Panc1 (cell line): ENCODE measurements around the gene SPINK13. TPM values are rescaled to one million over a fixed set of nuclear protein-coding genes. Genes with fewer than 3 reads are reported as not detected.
A peak's percentile ranks its signal among the peaks of the same experiment; 100 is the strongest.

ENCODE experiments used
- ATAC-seq: fragments of 200-7000 bp; cut with Tn5 transposase; 2 replicates; pipeline ENCODE4 v1.9.1; 2020; ENCODE audit warnings: mild to moderate bottlenecking, moderate library complexity
- Bru-seq: library from RNA; stranded (reverse); fragments of 400-500 nt; gene quantifications from one replicate; lab custom pipeline; 2021; lab: Mats Ljungman, UMichigan
- BruChase-seq, 2 experiments: library from RNA; stranded (reverse); fragments of 400-500 nt; gene quantifications; one replicate each; lab custom pipeline; 2021; lab: Mats Ljungman, UMichigan
- BruUV-seq: library from RNA; stranded (reverse); fragments of 400-500 nt; replicated peaks from 2 replicates; lab custom pipeline; 2021; lab: Mats Ljungman, UMichigan
- CTCF ChIA-PET: fragments of 300-600 bp; sonication (Branson Sonifier 250); formaldehyde crosslinking; loops from one replicate; lab custom pipeline; 2022; ENCODE audit warnings: antibody characterized with exemption; lab: Charles Lee
- POLR2A ChIA-PET: fragments of 300-600 bp; sonication (Branson Sonifier 250); formaldehyde crosslinking; loops from one replicate; lab custom pipeline; 2022; ENCODE audit warnings: antibody characterized with exemption; lab: Charles Lee
- DNase-seq: peaks from one replicate; pipeline ENCODE4 v3.0.0-alpha.2; 2010; ENCODE audit warnings: low read depth, low spot score
- H3K27ac ChIP-seq: 2 replicates; pipeline ENCODE4 v1.5.1; 2011; ENCODE audit warnings: mild to moderate bottlenecking, low read length, inconsistent platforms
- H3K27me3 ChIP-seq: fragments of 200-500 bp; sonication (Bioruptor generic); 2 replicates; pipeline ENCODE4 v1.6.0; 2014; ENCODE audit warnings: low read length, inconsistent platforms; ENCODE audit not compliant: control insufficient read depth, insufficient read depth
- H3K36me3 ChIP-seq: fragments of 200-500 bp; sonication (Bioruptor generic); 2 replicates; pipeline ENCODE4 v1.5.1; 2014; ENCODE audit warnings: inconsistent platforms, mild to moderate bottlenecking, low read length, moderate library complexity; ENCODE audit not compliant: control insufficient read depth, insufficient read depth
- H3K4me1 ChIP-seq: 2 replicates; pipeline ENCODE4 v1.5.1; 2011; ENCODE audit warnings: inconsistent platforms, mild to moderate bottlenecking, low read length, moderate library complexity; ENCODE audit not compliant: control insufficient read depth, insufficient read depth
- H3K4me3 ChIP-seq, 2 experiments: 2 replicates each; pipeline ENCODE4 v1.5.1; 2011 to 2012; ENCODE audit warnings: low read depth in 2 of 2, low read length in 2 of 2, mild to moderate bottlenecking in 2 of 2, inconsistent platforms in 1 of 2, moderate library complexity in 1 of 2
- H3K9me3 ChIP-seq: fragments of 200-500 bp; sonication (Bioruptor generic); 2 replicates; pipeline ENCODE4 v1.5.1; 2014; ENCODE audit warnings: low read depth, mild to moderate bottlenecking, inconsistent platforms, low read length, moderate library complexity; ENCODE audit not compliant: control insufficient read depth, insufficient read depth
- POLR2AphosphoS5 ChIP-seq: IDR thresholded peaks from 2 replicates; pipeline ENCODE4 v1.6.1; 2012; ENCODE audit warnings: mild to moderate bottlenecking, low read depth, low read length, moderate library complexity
- SIN3A ChIP-seq: IDR thresholded peaks from 2 replicates; pipeline ENCODE4 v1.6.1; 2012; ENCODE audit warnings: low read depth, mild to moderate bottlenecking, low read length, moderate library complexity, borderline replicate concordance; ENCODE audit not compliant: insufficient read depth
- TCF7L2 ChIP-seq: IDR thresholded peaks from 2 replicates; pipeline ENCODE4 v1.6.1; 2011; ENCODE audit warnings: mild to moderate bottlenecking, low read depth, low read length, inconsistent platforms
- in situ Hi-C: cut with HindIII; loops from 2 replicates; pipeline ENCODE4 v1.10.0; 2016; ENCODE audit warnings: low sequenced_read_pairs, low pct_unique_long_range_greater_than_20kb
- intact Hi-C: fragments of 100-400 bp; cut with micrococcal nuclease; formaldehyde crosslinking; loops from one replicate; pipeline ENCODE4 v1.10.0; 2022; ENCODE audit not compliant: unreplicated experiment
- long read RNA-seq: library from polyadenylated mRNA; unstranded; transcript quantifications from one replicate; pipeline ENCODE4 v2.0.0, GENCODE V29; 2021; ENCODE audit not compliant: unreplicated experiment
- polyA plus RNA-seq: library from polyadenylated mRNA; unstranded; fragments of >200 nt; gene quantifications from one replicate; pipeline ENCODE4 v1.2.1, GENCODE V29; 2012; ENCODE audit warnings: missing spikeins; ENCODE audit not compliant: insufficient read length
- total RNA-seq: library from RNA; stranded (reverse); gene quantifications from one replicate; pipeline ENCODE4 v1.2.1, GENCODE V29; 2021; ENCODE audit not compliant: unreplicated experiment
- TF ChIP-seq, protein P1 (sequence below), 2 experiments: IDR thresholded peaks; 2 replicates each; pipeline ENCODE4 v1.6.1; 2011 to 2012; ENCODE audit warnings: low read depth in 2 of 2, control low read depth in 1 of 2, low read length in 1 of 2, mild to moderate bottlenecking in 1 of 2, moderate library complexity in 1 of 2; ENCODE audit not compliant: insufficient read depth in 1 of 2
- TF ChIP-seq, protein P2 (sequence below): fragments of 450-650 bp; IDR thresholded peaks from 2 replicates; pipeline ENCODE4 v1.5.1; 2017; ENCODE audit warnings: mild to moderate bottlenecking

Gene SPINK13, protein sequence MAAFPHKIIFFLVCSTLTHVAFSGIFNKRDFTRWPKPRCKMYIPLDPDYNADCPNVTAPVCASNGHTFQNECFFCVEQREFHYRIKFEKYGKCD
- total RNA-seq = not detected
- not detected for polyA plus RNA-seq
- not detected for Bru-seq, nascent RNA
- percentile 5 among the genes with signal in this experiment for BruChase-seq, experiment 1, labeled RNA remaining after a 2-hour chase
- percentile 5 among the genes with signal in this experiment for BruChase-seq, experiment 2, labeled RNA remaining after a 6-hour chase
- long read RNA-seq = 0 reads

DNA sequence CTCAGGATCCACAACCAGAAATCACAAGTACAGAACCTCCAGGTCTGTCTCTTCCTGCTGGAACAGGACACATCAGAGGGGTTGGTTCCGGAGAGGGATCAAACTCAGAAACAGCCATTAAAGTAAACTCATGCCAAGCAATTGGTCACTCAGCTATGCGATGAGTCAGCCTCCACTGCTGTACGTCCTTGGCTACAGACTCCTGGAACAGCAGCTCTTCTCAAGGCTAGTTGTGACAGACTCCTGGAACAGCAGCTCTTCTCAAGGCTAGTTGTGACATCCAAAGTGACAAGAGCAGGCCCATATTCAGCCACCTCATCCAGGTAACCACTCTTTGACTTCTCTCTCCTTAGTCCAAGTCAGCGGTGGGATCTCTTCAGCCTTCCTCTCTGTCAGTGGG, at the start of gene SPINK13:
SPINK13 (plus strand) TSS at position 229 of the 400 bp plus-strand sequence. CDS start 1,279 bp downstream, outside the sequence.
- Histone ChIP-seq H3K4me1 (no peaks in the 10 kb centered on the region), H3K9me3 (no peaks in the 10 kb centered on the region), H3K36me3 (no peaks in the 10 kb centered on the region), H3K27ac (no peak within 1 kb of the TSS), H3K4me3 (no peak within 1 kb of the TSS), H3K27me3 (no peaks in the 10 kb centered on the region)
- ATAC-seq (no peak), DNase-seq (no peak)
- ChIA-PET POLR2A (no interaction called here), CTCF (no interaction called here)
- no peak for TF ChIP-seq POLR2AphosphoS5
- TF ChIP-seq TCF7L2 = no peak
- TF ChIP-seq, protein P1, sequence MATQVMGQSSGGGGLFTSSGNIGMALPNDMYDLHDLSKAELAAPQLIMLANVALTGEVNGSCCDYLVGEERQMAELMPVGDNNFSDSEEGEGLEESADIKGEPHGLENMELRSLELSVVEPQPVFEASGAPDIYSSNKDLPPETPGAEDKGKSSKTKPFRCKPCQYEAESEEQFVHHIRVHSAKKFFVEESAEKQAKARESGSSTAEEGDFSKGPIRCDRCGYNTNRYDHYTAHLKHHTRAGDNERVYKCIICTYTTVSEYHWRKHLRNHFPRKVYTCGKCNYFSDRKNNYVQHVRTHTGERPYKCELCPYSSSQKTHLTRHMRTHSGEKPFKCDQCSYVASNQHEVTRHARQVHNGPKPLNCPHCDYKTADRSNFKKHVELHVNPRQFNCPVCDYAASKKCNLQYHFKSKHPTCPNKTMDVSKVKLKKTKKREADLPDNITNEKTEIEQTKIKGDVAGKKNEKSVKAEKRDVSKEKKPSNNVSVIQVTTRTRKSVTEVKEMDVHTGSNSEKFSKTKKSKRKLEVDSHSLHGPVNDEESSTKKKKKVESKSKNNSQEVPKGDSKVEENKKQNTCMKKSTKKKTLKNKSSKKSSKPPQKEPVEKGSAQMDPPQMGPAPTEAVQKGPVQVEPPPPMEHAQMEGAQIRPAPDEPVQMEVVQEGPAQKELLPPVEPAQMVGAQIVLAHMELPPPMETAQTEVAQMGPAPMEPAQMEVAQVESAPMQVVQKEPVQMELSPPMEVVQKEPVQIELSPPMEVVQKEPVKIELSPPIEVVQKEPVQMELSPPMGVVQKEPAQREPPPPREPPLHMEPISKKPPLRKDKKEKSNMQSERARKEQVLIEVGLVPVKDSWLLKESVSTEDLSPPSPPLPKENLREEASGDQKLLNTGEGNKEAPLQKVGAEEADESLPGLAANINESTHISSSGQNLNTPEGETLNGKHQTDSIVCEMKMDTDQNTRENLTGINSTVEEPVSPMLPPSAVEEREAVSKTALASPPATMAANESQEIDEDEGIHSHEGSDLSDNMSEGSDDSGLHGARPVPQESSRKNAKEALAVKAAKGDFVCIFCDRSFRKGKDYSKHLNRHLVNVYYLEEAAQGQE (IDR thresholded peaks at IDR 0.05; ENCODE audit: insufficient read depth in 1 of 2, low read depth in 2 of 2, low read length in 1 of 2) = no peak
- TF ChIP-seq, protein P2, sequence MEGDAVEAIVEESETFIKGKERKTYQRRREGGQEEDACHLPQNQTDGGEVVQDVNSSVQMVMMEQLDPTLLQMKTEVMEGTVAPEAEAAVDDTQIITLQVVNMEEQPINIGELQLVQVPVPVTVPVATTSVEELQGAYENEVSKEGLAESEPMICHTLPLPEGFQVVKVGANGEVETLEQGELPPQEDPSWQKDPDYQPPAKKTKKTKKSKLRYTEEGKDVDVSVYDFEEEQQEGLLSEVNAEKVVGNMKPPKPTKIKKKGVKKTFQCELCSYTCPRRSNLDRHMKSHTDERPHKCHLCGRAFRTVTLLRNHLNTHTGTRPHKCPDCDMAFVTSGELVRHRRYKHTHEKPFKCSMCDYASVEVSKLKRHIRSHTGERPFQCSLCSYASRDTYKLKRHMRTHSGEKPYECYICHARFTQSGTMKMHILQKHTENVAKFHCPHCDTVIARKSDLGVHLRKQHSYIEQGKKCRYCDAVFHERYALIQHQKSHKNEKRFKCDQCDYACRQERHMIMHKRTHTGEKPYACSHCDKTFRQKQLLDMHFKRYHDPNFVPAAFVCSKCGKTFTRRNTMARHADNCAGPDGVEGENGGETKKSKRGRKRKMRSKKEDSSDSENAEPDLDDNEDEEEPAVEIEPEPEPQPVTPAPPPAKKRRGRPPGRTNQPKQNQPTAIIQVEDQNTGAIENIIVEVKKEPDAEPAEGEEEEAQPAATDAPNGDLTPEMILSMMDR = no peak
- TF ChIP-seq SIN3A = no peak
- no TSS peak for BruUV-seq
- intact Hi-C loops (no loop called here), in situ Hi-C loops (no loop called here)

DNA sequence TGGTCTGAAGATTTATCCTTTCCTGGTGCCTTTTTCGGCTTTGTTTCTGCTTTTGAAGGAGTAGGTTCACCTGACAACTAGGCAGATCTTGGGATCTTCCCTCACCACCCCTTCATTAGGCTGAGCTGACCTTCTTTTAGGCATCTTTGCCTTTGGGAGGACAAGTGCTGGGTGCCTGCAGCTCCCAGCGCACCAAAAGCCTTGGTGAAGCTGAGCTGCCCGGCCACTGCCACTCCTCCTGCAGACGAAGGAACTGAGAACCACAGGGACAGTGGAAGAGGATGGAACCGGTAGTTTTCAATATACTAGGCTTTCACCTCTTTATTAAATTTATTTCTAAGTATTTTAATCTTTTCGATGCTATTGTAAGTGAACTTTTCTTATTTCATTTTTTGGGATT, 47.1 kb upstream of the SPINK13 start:
- CTCF ChIA-PET = no interaction called here

More for the DNA sequence above, 47.1 kb upstream of the SPINK13 start:
- Histone ChIP-seq H3K27me3 (no peaks in the 10 kb centered on the region), H3K9me3 (no peaks in the 10 kb centered on the region), H3K4me3 (no peak overlapping the region), H3K27ac (no peak overlapping the region), H3K4me1 (no peaks in the 10 kb centered on the region), H3K36me3 (no peaks in the 10 kb centered on the region)
- TF ChIP-seq SIN3A = no peak
- TF ChIP-seq TCF7L2 = no peak
- TF ChIP-seq, protein P1 (IDR thresholded peaks at IDR 0.05; ENCODE audit: insufficient read depth in 1 of 2, low read depth in 2 of 2, low read length in 1 of 2) = no peak
- TF ChIP-seq POLR2AphosphoS5 = no peak
- TF ChIP-seq, protein P2 = no peak
- ATAC-seq = no peak
- no peak for DNase-seq
- no TSS peak for BruUV-seq
- in situ Hi-C loops = no loop called here
- POLR2A ChIA-PET = no interaction called here
- intact Hi-C loops = no loop called here
